HEK293 (cell line): ENCODE data around the gene PI16.

Source experiments
- CTCF ChIA-PET: fragments of 350-600 bp; formaldehyde crosslinking; extraction: SDS; loops from one replicate; lab custom pipeline; 2021; ENCODE audit warnings: antibody characterized with exemption; lab: Yijun Ruan, JAX
- POLR2A ChIA-PET: fragments of 300-600 bp; formaldehyde crosslinking; extraction: SDS; loops from one replicate; lab custom pipeline; 2020; ENCODE audit warnings: antibody characterized with exemption, inconsistent platforms; lab: Yijun Ruan, JAX
- H3K27ac ChIP-seq: fragments of 200-500 bp; sonication (Bioruptor generic); 2 replicates; pipeline ENCODE4 v1.5.1; 2014; ENCODE audit warnings: low read depth, low read length, control low read depth, inconsistent platforms; ENCODE audit errors: extremely low read depth
- H3K36me3 ChIP-seq, 2 experiments: fragments of 200-500 bp in 1 of 2; sonication (Bioruptor generic) in 1 of 2; 1 replicate in 1 of 2; 2 replicates in 1 of 2; pipeline ENCODE4 v1.5.1; 2014 to 2017; ENCODE audit warnings: inconsistent platforms in 2 of 2, low read length in 2 of 2; ENCODE audit not compliant: control insufficient read depth in 2 of 2, insufficient read depth in 1 of 2
- H3K4me1 ChIP-seq: fragments of 200-500 bp; sonication (Bioruptor generic); 2 replicates; pipeline ENCODE4 v1.5.1; 2014; ENCODE audit warnings: mild to moderate bottlenecking, low read length, inconsistent platforms; ENCODE audit not compliant: control insufficient read depth, insufficient read depth
- H3K4me3 ChIP-seq: 2 replicates; pipeline ENCODE4 v1.5.1; 2011; ENCODE audit warnings: low read depth, mild to moderate bottlenecking, control low read depth, low read length, moderate library complexity
- H3K9me3 ChIP-seq: fragments of 200-500 bp; sonication (Bioruptor generic); 2 replicates; pipeline ENCODE4 v1.5.1; 2014; ENCODE audit warnings: low read depth, low read length, inconsistent platforms; ENCODE audit not compliant: control insufficient read depth, insufficient read depth
- ELK4 ChIP-seq: IDR thresholded peaks from 2 replicates; pipeline ENCODE4 v1.6.1; 2011; ENCODE audit warnings: mild to moderate bottlenecking, low read depth, low read length, borderline replicate concordance
- HOXA7 ChIP-seq: sonication (generic); formaldehyde crosslinking; IDR thresholded peaks from 2 replicates; pipeline ENCODE4 v1.8.1; 2022; ENCODE audit warnings: missing genetic modification reagents, borderline replicate concordance
- IKZF3 ChIP-seq: fragments of 450-650 bp; IDR thresholded peaks from 2 replicates; pipeline ENCODE4 v1.5.0; 2018; ENCODE audit warnings: missing biosample characterization, mild to moderate bottlenecking, missing genetic modification characterization, moderate library complexity
- PBX3 ChIP-seq: sonication (generic); formaldehyde crosslinking; IDR thresholded peaks from 2 replicates; pipeline ENCODE4 v1.8.1; 2022; ENCODE audit warnings: mild to moderate bottlenecking, moderate library complexity, missing genetic modification reagents
- PRDM2 ChIP-seq: fragments of 450-650 bp; formaldehyde crosslinking; IDR thresholded peaks from 2 replicates; pipeline ENCODE4 v1.5.1; 2016; ENCODE audit warnings: missing biosample characterization, missing genetic modification characterization, borderline replicate concordance
- SP3 ChIP-seq: fragments of 450-650 bp; formaldehyde crosslinking; IDR thresholded peaks from 2 replicates; pipeline ENCODE4 v1.5.1; 2016; ENCODE audit warnings: missing biosample characterization, missing genetic modification characterization
- ZBTB10 ChIP-seq: fragments of 450-650 bp; formaldehyde crosslinking; IDR thresholded peaks from 2 replicates; pipeline ENCODE4 v1.5.1; 2016; ENCODE audit warnings: missing biosample characterization, missing genetic modification characterization
- ZBTB17 ChIP-seq: fragments of 450-650 bp; formaldehyde crosslinking; IDR thresholded peaks from 2 replicates; pipeline ENCODE4 v1.5.1; 2016; ENCODE audit warnings: missing biosample characterization, missing genetic modification characterization
- ZFP3 ChIP-seq: fragments of 450-650 bp; formaldehyde crosslinking; IDR thresholded peaks from 2 replicates; pipeline ENCODE4 v1.5.1; 2016; ENCODE audit warnings: low read depth, missing biosample characterization, missing genetic modification characterization
- ZFP69B ChIP-seq: fragments of 450-650 bp; formaldehyde crosslinking; IDR thresholded peaks from 2 replicates; pipeline ENCODE4 v1.5.1; 2016; ENCODE audit warnings: missing biosample characterization, missing genetic modification characterization
- ZNF2 ChIP-seq: fragments of 450-650 bp; formaldehyde crosslinking; IDR thresholded peaks from 2 replicates; pipeline ENCODE4 v1.5.1; 2016; ENCODE audit warnings: missing biosample characterization, missing genetic modification characterization
- ZNF513 ChIP-seq: fragments of 450-650 bp; IDR thresholded peaks from 2 replicates; pipeline ENCODE4 v1.5.1; 2018; ENCODE audit warnings: missing biosample characterization, missing genetic modification characterization

Gene PI16

GRCh38 chr6:36973190-36973589 is 18.7 kb downstream of the PI16 start:
- TF ChIP-seq ZFP3 (no peak), ZNF2 (tag by site-specific recombination) (peak; percentile 59; the same call in 1 of the 2 replicates)
- ChIA-PET POLR2A (no interaction called here), CTCF (interaction anchor here (1.3 kb wide), 1 partner anchor 208 kb away, joined by 3 read pairs; no protein-coding TSS in a partner anchor)
- no peaks in the 10 kb centered on the region for H3K9me3 ChIP-seq
- H3K36me3 ChIP-seq, result peaks cover 18 to 100% of the 10 kb centered on the region in 2 experiments
- H3K4me3 ChIP-seq, result no peak overlapping the region
- H3K4me1 ChIP-seq, result no peaks in the 10 kb centered on the region
- H3K27ac ChIP-seq, result no peak overlapping the region

GRCh38 chr6:36973647-36974046 is 19.1 kb downstream of the PI16 start:
- POLR2A ChIA-PET, result no interaction called here
- no peaks in the 10 kb centered on the region for H3K4me1 ChIP-seq
- TF ChIP-seq ZBTB10 (tag by site-specific recombination), result no peak
- TF ChIP-seq HOXA7, result no peak
- TF ChIP-seq PBX3, result no peak
- TF ChIP-seq ZNF513 (tag by site-specific recombination), result no peak
- no peak for TF ChIP-seq SP3 (tag by site-specific recombination)
- no peak for TF ChIP-seq ELK4
- no peak for TF ChIP-seq ZBTB17 (tag by site-specific recombination)
- TF ChIP-seq PRDM2 (tag by site-specific recombination), result no peak
- no peak for TF ChIP-seq ZFP69B (tag by site-specific recombination)
- no peak for TF ChIP-seq IKZF3 (tag by site-specific recombination)
- no peak for TF ChIP-seq ZFP3
- TF ChIP-seq, all 188 proteins: peak for 0
- Histone ChIP-seq H3K9me3 (no peaks in the 10 kb centered on the region), H3K36me3 (peaks cover 18 to 100% of the 10 kb centered on the region in 2 experiments), H3K4me3 (no peak overlapping the region), H3K27ac (no peak overlapping the region)
- CTCF ChIA-PET, result no interaction called here
